Bone marrow (tissue), 2 donors: ENCODE data around the gene FAM72D.
"Not testable (repeated sequence)": the region's sequence is repeated elsewhere in the genome, so short reads cannot be mapped to it uniquely, and the experiment has no call there.

Experiments
- DNase-seq, 2 donors: peaks; one replicate each; lab custom pipeline; 2025; lab: John Stamatoyannopoulos, UW

FAM72D gene

DNA sequence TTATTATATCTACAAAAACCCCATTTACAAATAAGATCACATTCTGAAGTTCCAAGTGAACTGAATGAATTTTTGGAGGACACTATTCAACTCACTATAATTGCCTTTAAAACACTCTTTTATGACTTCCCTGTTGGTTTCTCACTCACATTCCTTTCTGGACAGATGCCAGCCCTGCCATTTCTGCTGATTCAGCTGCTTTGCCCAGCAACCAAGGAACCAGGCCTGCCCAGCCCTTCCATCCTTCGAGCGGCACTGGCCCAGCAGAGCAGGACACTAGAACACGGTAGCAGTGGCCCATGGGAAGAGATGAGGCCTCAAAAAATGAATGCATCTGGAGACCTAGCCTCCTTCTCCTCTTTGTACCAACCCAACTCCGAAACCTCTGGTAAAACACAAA lies 50.5 kb downstream of the FAM72D start:
- not testable (repeated sequence) for DNase-seq

DNA sequence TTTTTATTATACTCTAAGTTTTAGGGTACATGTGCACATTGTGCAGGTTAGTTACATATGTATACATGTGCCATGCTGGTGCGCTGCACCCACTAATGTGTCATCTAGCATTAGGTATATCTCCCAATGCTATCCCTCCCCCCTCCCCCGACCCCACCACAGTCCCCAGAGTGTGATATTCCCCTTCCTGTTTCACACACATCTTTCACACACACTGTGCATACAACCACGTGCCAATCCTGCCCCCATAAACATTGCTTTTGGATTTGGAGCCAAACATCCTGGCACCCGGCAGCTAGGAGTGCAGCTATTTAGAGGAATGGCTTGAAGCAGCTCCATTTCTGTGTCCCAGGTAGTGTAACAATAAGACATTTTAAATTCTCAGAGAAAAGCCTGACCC lies 51.4 kb downstream of the FAM72D start:
- DNase-seq: not testable (repeated sequence)

- not testable (repeated sequence) for DNase-seq
Observed at GRCh38 chr1:145155421-145155820, 59.6 kb downstream of the FAM72D start.

DNA sequence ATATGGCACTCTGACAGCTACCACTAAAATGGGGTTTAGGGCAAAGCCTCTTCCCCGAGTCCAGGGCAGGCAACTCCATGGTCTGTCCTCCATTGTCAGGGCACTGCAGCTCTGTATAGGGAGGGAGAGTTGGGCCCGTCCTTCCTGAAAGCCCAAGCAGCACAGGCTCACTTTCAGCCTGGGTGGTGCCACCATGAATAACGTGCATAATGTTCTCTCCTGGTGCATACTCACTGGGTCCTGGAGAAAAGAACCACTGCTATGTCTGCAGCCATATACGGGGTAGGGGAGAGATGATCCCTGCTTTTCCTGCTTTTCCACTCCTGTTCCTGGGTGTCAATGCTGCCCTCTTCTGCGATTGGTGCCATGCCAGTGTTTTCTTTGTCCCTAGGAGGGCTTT lies 60.1 kb downstream of the FAM72D start:
- DNase-seq: not testable (repeated sequence)

- DNase-seq: peak in 1 of 2 donors; percentile 10
Observed at GRCh38 chr1:145156891-145157610, 61.3 kb downstream of the FAM72D start.

DNA sequence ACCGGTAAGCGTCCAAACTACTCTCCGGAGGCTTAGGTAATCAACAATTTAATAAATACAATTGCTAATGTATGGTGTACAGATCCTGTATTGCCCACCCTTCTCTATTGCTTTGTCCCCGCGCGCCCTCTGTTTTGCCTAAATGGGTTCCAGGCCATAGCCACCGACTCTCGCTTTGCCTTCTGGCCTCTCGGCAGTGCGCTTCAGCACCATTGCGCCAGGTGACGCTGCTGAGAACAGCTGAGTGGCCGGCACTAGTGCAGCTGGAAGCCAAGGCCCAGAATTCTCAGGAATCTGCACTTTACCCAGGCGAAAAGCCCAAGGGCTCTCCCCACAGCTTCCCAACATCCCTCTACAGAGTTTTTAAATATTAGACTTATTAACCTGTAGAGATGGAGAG lies 61.9 kb downstream of the FAM72D start:
- not testable (repeated sequence) for DNase-seq

GRCh38 chr1:145161046-145161752 lies 65.4 kb downstream of the FAM72D start:
- DNase-seq: not testable (repeated sequence)
